Caco-2 (cell line): ENCODE results near the gene GRIN3B. TPM values are rescaled to one million over a fixed set of nuclear protein-coding genes. Genes with fewer than 3 reads are reported as not detected.

ENCODE experiments used
- BruUV-seq: library from RNA; stranded (reverse); fragments of 400-500 nt; replicated peaks from 2 replicates; lab custom pipeline; 2021; lab: Mats Ljungman, UMichigan
- CTCF ChIA-PET: fragments of 300-600 bp; sonication (Branson Sonifier 250); formaldehyde crosslinking; loops from one replicate; lab custom pipeline; 2022; ENCODE audit warnings: antibody characterized with exemption; lab: Charles Lee
- POLR2A ChIA-PET: fragments of 300-600 bp; sonication (Branson Sonifier 250); formaldehyde crosslinking; loops from one replicate; lab custom pipeline; 2022; ENCODE audit warnings: antibody characterized with exemption; lab: Charles Lee
- DNase-seq, 2 experiments: peaks; one replicate each; pipeline versions ENCODE4 v3.0.0 to v3.0.0-alpha.2; 2020 to 2022
- H3K27me3 ChIP-seq: replicated peaks from 2 replicates; pipeline ENCODE4 v1.6.0; 2011; ENCODE audit warnings: low read length; ENCODE audit not compliant: control insufficient read depth, insufficient read depth
- H3K36me3 ChIP-seq: 2 replicates; pipeline ENCODE4 v1.5.1; 2011; ENCODE audit warnings: low read length; ENCODE audit not compliant: control insufficient read depth, insufficient read depth
- H3K4me1 ChIP-seq: fragments of 250-450 bp; sonication (Bioruptor Pico); 2 replicates; pipeline ENCODE4 v1.5.1; 2020; ENCODE audit warnings: mild to moderate bottlenecking
- H3K4me3 ChIP-seq: 2 replicates; pipeline ENCODE4 v1.5.1; 2011; ENCODE audit warnings: low read depth, mild to moderate bottlenecking, control low read depth, low read length
- H3K9me3 ChIP-seq: fragments of 250-450 bp; sonication (Bioruptor Pico); 2 replicates; pipeline ENCODE4 v1.5.1; 2020; ENCODE audit warnings: mild to moderate bottlenecking, moderate library complexity
- H3K27ac Mint-ChIP-seq: one replicate; pipeline ENCODE4 v1.8.0; 2022; ENCODE audit warnings: mixed read lengths; ENCODE audit not compliant: unreplicated experiment
- H3K27me3 Mint-ChIP-seq: one replicate; pipeline ENCODE4 v1.8.0; 2022; ENCODE audit warnings: mixed read lengths; ENCODE audit not compliant: insufficient read depth, unreplicated experiment
- H3K36me3 Mint-ChIP-seq: one replicate; pipeline ENCODE4 v1.8.0; 2022; ENCODE audit warnings: mild to moderate bottlenecking, mixed read lengths; ENCODE audit not compliant: insufficient read depth, unreplicated experiment
- H3K4me1 Mint-ChIP-seq: one replicate; pipeline ENCODE4 v1.8.0; 2022; ENCODE audit warnings: low read depth, mixed read lengths; ENCODE audit not compliant: unreplicated experiment
- H3K4me3 Mint-ChIP-seq: one replicate; pipeline ENCODE4 v1.8.0; 2022; ENCODE audit warnings: mild to moderate bottlenecking, moderate library complexity, mixed read lengths; ENCODE audit not compliant: unreplicated experiment
- H3K9me3 Mint-ChIP-seq: one replicate; pipeline ENCODE4 v1.8.0; 2022; ENCODE audit warnings: mixed read lengths; ENCODE audit not compliant: unreplicated experiment
- CTCF ChIP-seq, 2 experiments: fragments of 200-600 bp in 1 of 2; IDR thresholded peaks; 1 replicate in 1 of 2; 2 replicates in 1 of 2; pipeline versions ENCODE4 v1.5.1 to v1.8.0; 2011 to 2022; ENCODE audit warnings: antibody characterized with exemption in 1 of 2, control low read depth in 1 of 2, inconsistent platforms in 1 of 2, low read depth in 1 of 2, low read length in 1 of 2, mild to moderate bottlenecking in 1 of 2, moderate library complexity in 1 of 2; ENCODE audit not compliant: insufficient read depth in 1 of 2, severe bottlenecking in 1 of 2, unreplicated experiment in 1 of 2
- intact Hi-C: fragments of 100-400 bp; cut with micrococcal nuclease; formaldehyde crosslinking; loops from one replicate; pipeline ENCODE4 v1.10.0; 2022; ENCODE audit not compliant: unreplicated experiment
- total RNA-seq: library from RNA; stranded (reverse); gene quantifications from 2 replicates; pipeline ENCODE4 v1.2.3, GENCODE V29; 2022

Gene GRIN3B
- total RNA-seq, 1 experiment from 2014 or later, result 0.41 TPM

- no peaks in the 10 kb centered on the region; the same call in 1 of the 2 replicates for H3K36me3 ChIP-seq
- H3K9me3 Mint-ChIP-seq, result no peaks in the 10 kb centered on the region
These were observed 7.4 kb downstream of the GRIN3B start for GRCh38 chr19:1007399-1008251.

GRCh38 chr19:1008268-1009040 lies 8.2 kb downstream of the GRIN3B start:
- H3K27me3 ChIP-seq, result no peaks in the 10 kb centered on the region
- Mint-ChIP-seq H3K36me3 (peaks cover 31% of the 10 kb centered on the region), H3K4me1 (no peaks in the 10 kb centered on the region), H3K27ac (no peak overlapping the region), H3K27me3 (no peaks in the 10 kb centered on the region), H3K4me3 (no peak overlapping the region), H3K9me3 (no peaks in the 10 kb centered on the region)
- BruUV-seq, result no TSS peak
- no peaks in the 10 kb centered on the region; the same call in 1 of the 2 replicates for H3K36me3 ChIP-seq
- no peak for DNase-seq
- POLR2A ChIA-PET, result no interaction called here
- H3K4me1 ChIP-seq, result no peaks in the 10 kb centered on the region
- no peak overlapping the region for H3K4me3 ChIP-seq
- no peaks in the 10 kb centered on the region for H3K9me3 ChIP-seq
- intact Hi-C loops, result no loop called here
- no peak for TF ChIP-seq CTCF (IDR thresholded peaks at IDR 0.05; ENCODE audit: insufficient read depth in 1 of 2, low read depth in 1 of 2, low read length in 1 of 2, severe bottlenecking in 1 of 2, unreplicated experiment in 1 of 2)
- CTCF ChIA-PET, result no interaction called here

More at GRCh38 chr19:1007399-1008251, 7.4 kb downstream of the GRIN3B start:
- Mint-ChIP-seq H3K36me3 (peaks cover 30% of the 10 kb centered on the region), H3K4me3 (no peak overlapping the region), H3K27ac (no peak overlapping the region), H3K4me1 (no peaks in the 10 kb centered on the region), H3K27me3 (peaks cover 2% of the 10 kb centered on the region)
- POLR2A ChIA-PET, result no interaction called here
- no peaks in the 10 kb centered on the region for H3K27me3 ChIP-seq
- no peaks in the 10 kb centered on the region for H3K4me1 ChIP-seq
- TF ChIP-seq CTCF (IDR thresholded peaks at IDR 0.05; ENCODE audit: insufficient read depth in 1 of 2, low read depth in 1 of 2, low read length in 1 of 2, severe bottlenecking in 1 of 2, unreplicated experiment in 1 of 2), result no peak
- no peak for DNase-seq
- BruUV-seq, result no TSS peak
- H3K4me3 ChIP-seq, result no peak overlapping the region
- CTCF ChIA-PET, result no interaction called here
- intact Hi-C loops, result no loop called here
- no peaks in the 10 kb centered on the region for H3K9me3 ChIP-seq
